Amygdala (tissue), 56 donors: ENCODE results near the gene TUBB4B.
A peak's percentile ranks its signal among the peaks of the same experiment; 100 is the strongest.

Experiments used
- DNase-seq, 56 donors: peaks; one replicate each; lab custom pipeline; 2025; lab: John Stamatoyannopoulos, UW

TUBB4B gene

GRCh38 chr9:137266585-137267453, 25.7 kb downstream of the TUBB4B start:
- DNase-seq: no peak

GRCh38 chr9:137267933-137268355, 26.9 kb downstream of the TUBB4B start:
- DNase-seq: no peak

- DNase-seq: no peak
These were observed 27.6 kb downstream of the TUBB4B start for GRCh38 chr9:137268538-137269201.

GRCh38 chr9:137269231-137269772, 28.2 kb downstream of the TUBB4B start:
- DNase-seq: no peak

- no peak for DNase-seq
These were observed 30.0 kb downstream of the TUBB4B start for GRCh38 chr9:137270929-137271695.

- DNase-seq: no peak
These were observed 30.6 kb downstream of the TUBB4B start for GRCh38 chr9:137271696-137272076.

- DNase-seq: no peak
These were observed 31.4 kb downstream of the TUBB4B start for GRCh38 chr9:137272241-137273094.

GRCh38 chr9:137273095-137273490, 32.0 kb downstream of the TUBB4B start:
- DNase-seq: no peak

GRCh38 chr9:137273611-137274320, 32.7 kb downstream of the TUBB4B start:
- DNase-seq: no peak

GRCh38 chr9:137275203-137275587, 34.1 kb downstream of the TUBB4B start:
- DNase-seq: no peak

- no peak for DNase-seq
These were observed 34.7 kb downstream of the TUBB4B start for GRCh38 chr9:137275588-137276472.

- DNase-seq: peak in 2 of 56 donors; percentile 18 to 27
These were observed 35.6 kb downstream of the TUBB4B start for GRCh38 chr9:137276473-137277328.

GRCh38 chr9:137277329-137278041, 36.4 kb downstream of the TUBB4B start, which contains the start of gene TOR4A:
TOR4A (plus strand) TSS chr9:137277726; CDS start chr9:137278690, 964 bp downstream.
- peak in 10 of 56 donors; percentile 8 to 50 (median 33) for DNase-seq

- DNase-seq: no peak
These were observed 37.1 kb downstream of the TUBB4B start for GRCh38 chr9:137278061-137278701.

GRCh38 chr9:137278721-137279711, 37.9 kb downstream of the TUBB4B start:
- DNase-seq: no peak
